Measurements from ENCODE around the gene RPP25L. TPM values are rescaled to one million over a fixed set of nuclear protein-coding genes. Genes with fewer than 3 reads are reported as not detected.

Gene RPP25L
- total RNA-seq, 1 donor from 2014 or later: 30.5 TPM

DNA sequence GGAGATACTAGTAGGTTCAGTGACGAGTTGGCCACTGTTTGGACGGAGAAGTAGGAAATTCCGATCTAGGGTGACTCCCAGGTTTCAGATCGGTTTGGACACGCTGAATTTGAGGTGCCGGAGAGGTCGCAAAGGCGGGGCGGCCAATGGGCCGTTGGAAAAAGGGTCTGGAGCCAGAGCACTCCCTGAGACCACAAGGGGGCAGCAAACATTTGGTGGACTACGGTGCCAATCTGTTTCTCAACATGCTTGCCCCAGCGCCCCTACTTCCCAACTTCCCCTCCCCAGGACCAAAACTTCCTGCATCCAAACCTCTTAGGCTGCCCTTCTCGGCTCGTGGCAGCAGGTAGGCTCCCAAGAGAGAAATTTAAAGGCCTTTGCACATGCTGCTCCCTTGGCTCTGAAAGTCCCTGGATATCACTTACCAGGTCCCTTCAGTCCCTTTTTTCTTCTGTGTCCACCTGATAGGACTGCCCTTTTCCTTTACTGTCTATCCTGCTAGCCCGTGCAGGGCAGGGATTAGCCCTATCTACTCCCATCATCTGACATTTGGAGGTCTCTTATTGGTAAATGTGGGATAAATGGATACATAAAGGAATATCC, 992 bp upstream of the RPP25L start:
- DNase-seq (ENCODE audit: low spot score, unreplicated experiment): peak; percentile 64
- Mint-ChIP-seq H3K27me3 (no peaks in the 10 kb centered on the region), H3K4me1 (ENCODE audit: low read depth) (peaks cover 9% of the 10 kb centered on the region), H3K36me3 (ENCODE audit: insufficient read depth) (peaks cover 10% of the 10 kb centered on the region), H3K4me3 (ENCODE audit: low read depth) (peak overlapping the region; percentile 75), H3K9me3 (ENCODE audit: low read depth) (no peaks in the 10 kb centered on the region), H3K27ac (peak overlapping the region; percentile 81)
- TF ChIP-seq, protein P1, sequence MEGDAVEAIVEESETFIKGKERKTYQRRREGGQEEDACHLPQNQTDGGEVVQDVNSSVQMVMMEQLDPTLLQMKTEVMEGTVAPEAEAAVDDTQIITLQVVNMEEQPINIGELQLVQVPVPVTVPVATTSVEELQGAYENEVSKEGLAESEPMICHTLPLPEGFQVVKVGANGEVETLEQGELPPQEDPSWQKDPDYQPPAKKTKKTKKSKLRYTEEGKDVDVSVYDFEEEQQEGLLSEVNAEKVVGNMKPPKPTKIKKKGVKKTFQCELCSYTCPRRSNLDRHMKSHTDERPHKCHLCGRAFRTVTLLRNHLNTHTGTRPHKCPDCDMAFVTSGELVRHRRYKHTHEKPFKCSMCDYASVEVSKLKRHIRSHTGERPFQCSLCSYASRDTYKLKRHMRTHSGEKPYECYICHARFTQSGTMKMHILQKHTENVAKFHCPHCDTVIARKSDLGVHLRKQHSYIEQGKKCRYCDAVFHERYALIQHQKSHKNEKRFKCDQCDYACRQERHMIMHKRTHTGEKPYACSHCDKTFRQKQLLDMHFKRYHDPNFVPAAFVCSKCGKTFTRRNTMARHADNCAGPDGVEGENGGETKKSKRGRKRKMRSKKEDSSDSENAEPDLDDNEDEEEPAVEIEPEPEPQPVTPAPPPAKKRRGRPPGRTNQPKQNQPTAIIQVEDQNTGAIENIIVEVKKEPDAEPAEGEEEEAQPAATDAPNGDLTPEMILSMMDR (IDR thresholded peaks at IDR 0.05; ENCODE audit: unreplicated experiment): peak; percentile 90

DNA sequence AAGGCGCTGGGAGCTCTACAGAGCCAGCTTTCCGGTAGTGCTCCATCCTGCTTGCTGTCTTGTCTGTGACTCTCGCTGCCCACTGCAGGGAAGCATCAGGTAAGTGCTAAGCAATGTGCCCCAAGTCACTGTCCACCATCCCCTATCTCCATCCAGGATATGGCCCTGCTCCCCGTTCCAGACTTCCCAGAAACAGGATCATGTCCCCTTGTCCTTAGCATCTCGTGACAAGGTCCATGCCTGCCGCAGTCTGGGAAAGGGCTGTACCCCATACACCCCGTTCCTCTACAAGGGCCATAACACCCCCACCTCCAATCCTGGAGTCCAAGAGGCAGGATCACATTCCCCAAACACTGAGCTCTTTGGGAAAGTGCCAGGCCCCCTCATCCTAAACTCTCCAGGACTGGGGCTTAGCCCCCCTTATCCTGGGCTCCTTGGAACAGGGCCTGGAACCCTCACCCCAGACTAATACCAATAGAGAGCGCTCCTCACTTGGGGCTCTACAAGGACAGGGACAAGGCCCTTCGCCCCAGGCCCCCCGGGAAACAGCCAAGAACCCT, 566 bp downstream of the RPP25L start:
- H3K36me3 Mint-ChIP-seq (ENCODE audit: insufficient read depth): peaks cover 4% of the 10 kb centered on the region
- DNase-seq (ENCODE audit: low spot score, unreplicated experiment): no peak
- no peaks in the 10 kb centered on the region for H3K27me3 Mint-ChIP-seq
- H3K9me3 Mint-ChIP-seq (ENCODE audit: low read depth): no peaks in the 10 kb centered on the region
- peak overlapping the region; percentile 90 for H3K27ac Mint-ChIP-seq
- TF ChIP-seq, protein P1 (IDR thresholded peaks at IDR 0.05; ENCODE audit: unreplicated experiment): no peak
- H3K4me1 Mint-ChIP-seq (ENCODE audit: low read depth): peaks cover 9% of the 10 kb centered on the region
- H3K4me3 Mint-ChIP-seq (ENCODE audit: low read depth): peak overlapping the region; percentile 75

DNA sequence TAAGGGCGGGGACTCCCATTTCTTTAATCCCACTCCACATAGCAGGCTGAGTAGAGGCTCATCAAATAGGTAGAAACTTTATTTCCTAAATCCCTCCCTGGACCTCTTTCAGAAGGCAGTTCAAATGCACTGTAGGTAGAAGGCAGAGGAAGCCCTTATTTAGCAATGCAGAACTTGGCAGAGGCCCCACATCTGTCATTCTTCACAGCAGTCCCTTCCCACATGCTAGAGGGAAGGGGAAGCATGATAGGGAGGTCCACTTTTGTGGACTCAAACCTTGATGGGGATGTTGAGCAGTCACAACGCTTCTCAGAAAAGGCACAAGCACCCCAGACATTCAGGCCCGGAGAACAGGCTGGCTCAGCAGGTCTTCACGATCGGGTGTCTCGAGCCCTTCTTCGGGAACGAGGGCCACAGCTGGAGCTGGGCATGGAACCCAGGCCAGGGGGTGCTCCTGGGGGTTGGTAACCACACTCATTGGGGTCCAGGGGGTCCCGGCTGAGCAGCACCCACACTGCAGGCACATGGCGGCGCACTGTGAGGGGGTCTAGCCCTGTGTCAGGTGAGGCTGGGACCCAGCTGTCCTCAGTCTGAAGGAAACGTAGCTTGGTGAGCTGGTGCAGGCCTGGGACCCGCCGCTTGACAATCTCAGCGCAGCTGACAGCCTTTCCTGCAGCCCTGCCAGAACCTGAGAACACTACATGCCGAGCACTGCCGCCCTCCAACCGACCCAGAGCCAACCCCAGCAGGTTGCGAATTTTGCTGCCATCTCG, 1.3 kb downstream of the RPP25L start:
- Mint-ChIP-seq H3K4me3 (ENCODE audit: low read depth) (peak overlapping the region; percentile 75), H3K4me1 (ENCODE audit: low read depth) (peaks cover 9% of the 10 kb centered on the region), H3K27ac (no peak overlapping the region), H3K27me3 (no peaks in the 10 kb centered on the region), H3K9me3 (ENCODE audit: low read depth) (no peaks in the 10 kb centered on the region), H3K36me3 (ENCODE audit: insufficient read depth) (peaks cover 2% of the 10 kb centered on the region)
- DNase-seq (ENCODE audit: low spot score, unreplicated experiment): no peak
- TF ChIP-seq, protein P1 (IDR thresholded peaks at IDR 0.05; ENCODE audit: unreplicated experiment): no peak

DNA sequence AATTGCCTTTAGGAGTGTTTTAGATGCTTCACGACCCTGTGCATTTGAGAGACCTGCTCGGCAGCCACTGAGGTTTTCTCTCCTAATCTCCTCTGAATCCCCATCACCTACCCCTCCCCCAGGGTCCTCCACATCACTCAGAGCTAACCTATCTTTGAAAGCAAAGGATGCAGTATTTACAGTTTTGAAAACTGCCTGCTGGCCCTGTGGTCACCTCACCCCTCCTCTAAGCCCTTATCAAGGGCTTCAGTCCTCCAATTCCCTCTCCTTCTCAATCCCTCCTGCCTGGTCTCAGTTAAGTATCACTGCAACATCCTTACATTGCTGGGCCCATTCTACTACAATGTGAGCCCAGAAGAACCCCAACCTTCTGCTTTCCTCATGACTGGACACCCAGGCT, 4.6 kb downstream of the RPP25L start:
- Mint-ChIP-seq H3K4me1 (ENCODE audit: low read depth) (peaks cover 7% of the 10 kb centered on the region), H3K27me3 (peaks cover 18% of the 10 kb centered on the region), H3K4me3 (ENCODE audit: low read depth) (no peak overlapping the region), H3K36me3 (ENCODE audit: insufficient read depth) (no peaks in the 10 kb centered on the region), H3K9me3 (ENCODE audit: low read depth) (no peaks in the 10 kb centered on the region), H3K27ac (no peak overlapping the region)
- TF ChIP-seq, protein P1 (IDR thresholded peaks at IDR 0.05; ENCODE audit: unreplicated experiment): no peak
- DNase-seq (ENCODE audit: low spot score, unreplicated experiment): no peak

- Mint-ChIP-seq H3K9me3 (ENCODE audit: low read depth) (no peaks in the 10 kb centered on the region), H3K27ac (no peak overlapping the region)
- no peak for DNase-seq (ENCODE audit: low spot score, unreplicated experiment)
These were observed 5.0 kb downstream of the RPP25L start for GRCh38 chr9:34606905-34607304.

More at GRCh38 chr9:34606905-34607304, 5.0 kb downstream of the RPP25L start:
- Mint-ChIP-seq H3K4me1 (ENCODE audit: low read depth) (peaks cover 7% of the 10 kb centered on the region), H3K4me3 (ENCODE audit: low read depth) (no peak overlapping the region), H3K36me3 (ENCODE audit: insufficient read depth) (no peaks in the 10 kb centered on the region), H3K27me3 (peaks cover 18% of the 10 kb centered on the region)
- TF ChIP-seq, protein P1 (IDR thresholded peaks at IDR 0.05; ENCODE audit: unreplicated experiment): no peak

Measured in progenitor cell of endocrine pancreas (in vitro differentiated cells).